Suppressor macrophage treated with lipopolysaccharide for 4 hours (primary cell): ENCODE measurements around the gene LRFN3.
"Not testable (repeated sequence)": the region's sequence is repeated elsewhere in the genome, so short reads cannot be mapped to it uniquely, and the experiment has no call there.

Experiments used
- DNase-seq: peaks from one replicate; pipeline ENCODE4 v3.0.0-alpha.2; 2020

The LRFN3 gene

DNA sequence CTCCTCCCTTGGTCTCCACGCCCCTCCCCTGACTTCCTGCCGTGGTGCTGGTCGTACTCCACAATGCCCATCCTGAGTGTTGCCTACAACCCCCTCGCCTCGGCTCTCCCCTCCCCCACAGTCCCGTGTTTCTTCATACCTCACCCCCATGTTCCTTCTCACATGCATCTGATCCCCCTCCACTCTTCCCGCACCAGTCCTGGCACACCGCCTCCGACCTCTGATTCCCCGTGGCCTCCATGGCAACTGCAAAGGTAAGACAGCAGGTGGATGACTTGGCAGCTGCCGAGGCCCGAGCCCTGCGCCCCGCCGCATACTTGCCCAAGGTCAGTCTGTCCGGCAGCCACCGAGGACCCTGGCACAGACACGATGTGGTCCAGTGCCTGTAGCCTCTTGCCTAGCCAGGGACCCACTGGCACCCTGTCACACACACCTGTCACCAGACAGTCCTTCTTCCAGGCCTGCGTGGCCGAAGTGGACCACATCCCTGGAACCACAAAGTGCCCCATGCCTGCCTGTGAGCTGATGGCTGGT is 42.7 kb downstream of the LRFN3 start:
- DNase-seq: no peak

DNA sequence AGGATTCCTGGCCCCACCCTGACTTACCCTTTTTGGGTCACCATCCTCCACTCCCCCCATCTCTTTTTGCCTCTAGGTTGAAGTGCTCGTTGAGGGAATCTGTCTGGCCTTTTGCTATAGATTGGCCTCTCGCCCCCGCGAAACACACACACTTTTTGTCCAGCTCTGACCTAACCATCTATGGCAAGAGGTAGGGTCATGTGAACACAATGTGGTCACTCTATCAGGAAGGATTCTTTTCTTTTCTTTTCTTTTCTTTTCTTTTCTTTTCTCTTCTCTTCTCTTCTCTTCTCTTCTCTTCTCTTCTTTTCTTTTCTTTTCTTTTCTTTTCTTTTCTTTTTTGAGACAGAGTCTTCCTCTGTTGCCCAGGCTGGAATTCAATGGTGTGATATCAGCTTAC is 44.8 kb downstream of the LRFN3 start:
- not testable (repeated sequence) for DNase-seq

DNA sequence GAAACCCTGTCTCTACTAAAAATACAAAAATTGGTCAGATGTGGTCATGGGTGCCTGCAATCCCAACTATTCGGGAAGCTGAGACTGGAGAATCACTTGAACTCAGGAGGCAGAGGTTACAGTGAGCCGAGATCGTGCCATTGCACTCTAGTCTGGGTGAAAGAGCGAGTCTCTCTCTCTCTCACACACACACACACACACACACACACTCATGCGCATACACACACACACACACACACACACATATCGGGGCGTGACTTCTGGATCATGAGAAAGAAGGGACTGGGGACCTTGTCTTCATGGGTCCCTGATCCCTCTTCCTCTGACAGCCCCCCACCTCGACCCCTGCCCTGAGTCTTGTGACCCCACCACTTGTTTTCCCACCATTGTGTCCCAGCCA is 47.0 kb downstream of the LRFN3 start:
- no peak for DNase-seq

DNA sequence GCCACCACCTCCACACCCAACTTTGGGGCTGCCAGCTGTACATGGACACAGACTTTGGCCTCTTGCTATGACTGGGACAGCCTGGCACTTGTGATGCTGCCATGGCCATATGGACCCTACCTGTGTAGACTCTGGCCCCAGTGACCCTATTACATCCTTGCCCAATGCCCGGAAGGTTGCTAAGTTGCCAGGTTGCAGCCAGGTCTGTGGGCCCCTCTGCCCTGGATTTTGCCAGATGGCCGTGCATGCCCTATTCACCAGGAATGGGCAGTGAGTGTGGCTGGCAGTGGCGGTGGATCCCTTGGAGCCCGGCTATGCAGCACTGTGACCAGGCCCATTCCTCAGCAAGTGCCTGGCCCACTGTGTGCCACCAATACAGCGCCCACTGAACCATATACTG is 49.9 kb downstream of the LRFN3 start:
- no peak for DNase-seq

DNA sequence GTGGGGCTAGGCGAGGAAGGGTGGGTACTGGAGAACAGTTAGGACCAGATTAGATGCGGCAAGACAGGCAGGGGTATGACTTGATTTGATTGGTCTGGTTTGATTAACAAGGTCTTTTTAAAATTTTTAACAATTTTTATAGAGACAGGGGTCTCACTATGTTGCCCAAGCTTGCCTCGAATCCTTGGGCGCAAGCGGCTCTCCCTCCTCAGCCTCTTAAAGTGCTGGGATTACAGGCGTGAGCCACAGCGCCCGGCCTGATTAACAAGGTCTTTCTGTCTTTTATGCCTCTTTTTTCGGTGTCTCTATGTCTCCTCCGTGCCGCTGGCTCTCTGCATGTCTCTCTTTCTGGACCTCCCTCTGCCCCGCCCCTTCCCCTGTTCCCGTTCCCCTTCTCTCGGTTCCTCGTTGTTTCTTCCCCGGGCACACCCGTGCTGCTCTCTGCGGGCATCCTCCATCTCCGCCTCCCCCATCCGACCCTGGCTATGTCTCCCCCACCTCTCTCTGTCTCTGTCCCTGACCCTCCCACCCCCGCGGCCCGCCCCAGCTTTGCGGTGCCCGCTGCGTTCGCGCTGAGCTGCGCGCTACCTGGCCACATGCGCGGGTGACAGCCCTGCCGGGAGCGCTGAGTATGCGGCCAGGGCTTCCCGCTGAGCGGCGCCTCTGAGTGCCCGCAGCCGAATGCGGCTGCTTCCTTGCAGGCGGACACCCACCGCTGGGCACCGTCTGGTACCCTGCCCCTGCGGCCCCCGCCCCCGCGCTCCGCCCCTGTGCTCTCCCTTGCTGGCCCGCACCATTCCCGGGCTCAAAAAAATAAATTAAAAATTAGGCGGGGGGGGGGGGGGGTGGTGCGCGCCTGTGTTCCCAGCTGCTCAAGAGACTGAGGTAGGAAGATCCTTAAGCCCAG is 50.7 kb downstream of the LRFN3 start:
- DNase-seq: peak; percentile 65

DNA sequence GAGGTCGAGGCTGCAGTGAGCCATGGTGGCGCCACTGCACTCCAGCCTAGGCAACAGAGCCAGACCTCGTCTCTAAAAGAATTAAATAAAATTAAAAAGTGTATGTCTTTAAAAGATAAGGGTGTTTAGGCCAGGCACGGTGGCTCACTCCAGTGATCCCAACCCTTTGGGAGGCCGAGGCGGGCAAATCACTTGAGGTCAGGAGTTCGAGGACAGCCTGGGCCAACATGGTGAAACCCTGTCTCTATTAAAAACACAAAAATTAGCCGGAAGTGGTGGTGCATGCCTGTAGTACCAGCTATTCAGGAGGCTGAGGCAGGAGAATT is 51.4 kb downstream of the LRFN3 start:
- DNase-seq: no peak

DNA sequence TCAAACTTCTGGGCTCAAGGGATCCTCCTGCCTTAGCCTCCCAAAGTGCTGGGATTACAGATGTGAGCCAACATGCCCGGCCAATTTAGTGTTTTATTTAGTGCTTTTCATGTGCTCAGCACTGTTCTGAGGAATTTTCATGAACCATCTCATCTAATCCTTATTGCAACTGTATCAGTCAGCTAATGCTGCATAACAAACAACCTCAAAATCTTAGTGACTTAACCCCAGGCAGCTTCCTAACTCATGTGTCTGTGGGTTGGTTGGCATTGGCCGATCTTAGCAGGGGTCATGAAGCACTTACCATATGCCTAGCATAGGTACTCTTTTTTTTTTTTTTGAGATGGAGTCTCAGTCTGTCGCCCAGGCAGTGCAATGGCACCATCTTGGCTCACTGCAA is 52.6 kb downstream of the LRFN3 start:
- no peak for DNase-seq

DNA sequence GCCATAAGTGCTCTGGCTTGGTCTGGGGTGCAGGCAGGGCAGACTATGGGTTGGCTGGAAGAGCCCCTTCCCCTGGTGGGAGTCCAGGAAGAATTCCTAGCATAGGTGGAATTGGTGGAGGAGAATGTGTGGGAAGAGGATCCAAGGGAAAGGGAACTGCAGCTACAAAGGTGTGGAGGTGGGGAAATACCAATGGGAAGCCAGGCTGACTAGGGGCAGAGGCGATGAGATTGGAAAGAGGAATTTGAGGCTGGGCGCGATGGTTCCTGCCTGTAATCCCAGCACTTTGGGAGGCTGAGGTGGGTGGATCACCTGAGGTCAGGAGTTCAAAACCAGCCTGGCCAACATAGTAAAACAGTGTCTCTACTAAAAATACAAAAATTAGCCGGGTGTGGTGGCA is 54.0 kb downstream of the LRFN3 start:
- no peak for DNase-seq

DNA sequence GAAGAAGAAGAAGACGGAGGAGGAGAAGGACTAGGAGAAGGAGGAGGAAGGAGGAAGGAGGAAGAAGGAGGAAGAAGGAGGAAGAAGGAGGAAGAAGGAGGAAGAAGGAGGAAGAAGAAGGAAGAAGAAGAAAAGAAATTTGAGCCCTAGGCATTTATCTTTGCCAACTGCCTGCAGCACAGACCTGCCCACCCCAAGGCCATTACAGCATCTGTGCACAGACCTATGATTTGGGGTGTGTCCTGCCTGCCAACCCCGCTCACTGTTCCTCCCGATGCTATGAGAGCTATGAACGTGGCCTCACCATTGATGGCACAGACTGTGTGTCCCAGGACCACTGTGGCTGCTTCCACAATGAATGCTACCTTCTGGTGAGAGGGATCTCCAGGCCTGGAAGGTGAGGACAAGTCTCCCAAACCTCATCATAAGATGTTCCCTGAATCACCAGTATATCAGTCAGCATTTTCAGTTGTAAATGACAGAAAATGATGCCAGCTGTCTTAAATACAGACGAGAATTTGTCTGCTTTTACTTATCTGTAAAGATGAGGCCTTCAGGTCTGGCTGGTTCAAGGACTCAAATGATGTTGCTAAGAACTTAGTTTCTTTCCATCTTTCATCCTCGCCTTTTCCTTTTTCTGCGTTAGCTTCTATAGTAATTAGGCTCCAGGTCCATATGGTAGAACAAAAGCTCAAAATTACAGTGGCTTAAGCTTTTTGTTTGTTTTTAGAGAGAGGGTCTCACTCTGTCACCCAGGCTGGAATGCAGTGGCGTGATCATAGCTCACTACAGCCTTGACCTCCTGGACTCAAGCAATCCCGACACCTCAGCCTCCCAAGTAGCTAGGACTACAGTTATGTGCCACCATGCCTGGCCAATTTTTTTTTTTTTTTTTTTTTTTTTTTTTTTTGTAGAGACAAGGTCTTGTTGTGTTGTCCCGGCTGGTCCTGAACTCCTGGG is 54.9 kb downstream of the LRFN3 start:
- no peak for DNase-seq

DNA sequence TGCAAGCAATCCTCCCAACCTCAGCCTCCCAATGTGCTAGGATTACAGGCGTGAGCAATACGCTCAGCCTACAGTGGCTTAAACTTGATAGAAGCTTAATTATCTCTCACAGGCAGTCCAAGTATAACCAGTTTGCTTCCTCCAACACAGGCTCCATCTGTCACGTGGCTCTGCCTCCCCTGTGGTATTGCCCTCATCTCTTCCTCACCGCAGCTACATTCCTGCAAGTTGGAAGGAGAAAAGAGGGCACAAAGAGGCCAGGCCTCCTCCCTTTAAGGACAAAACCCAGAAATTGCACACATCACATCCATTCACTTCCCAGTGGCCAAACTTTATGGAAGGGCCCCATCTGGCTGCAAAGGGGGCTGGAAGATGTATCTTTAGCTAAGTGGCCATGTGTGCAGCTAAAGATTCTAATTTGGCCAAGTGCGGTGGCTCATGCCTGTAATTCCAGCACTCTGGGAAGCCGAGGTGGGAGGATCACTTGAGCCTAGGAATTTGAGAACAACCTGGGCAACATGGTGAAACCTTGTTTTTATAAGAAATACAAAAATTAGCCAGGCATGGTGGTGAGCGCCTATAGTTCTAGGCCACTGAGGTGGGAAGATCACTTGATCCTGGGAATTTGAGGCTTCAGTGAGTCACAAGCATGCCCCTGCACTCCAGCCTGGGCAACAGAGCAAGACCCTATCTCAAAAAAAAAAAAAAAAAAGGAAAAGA is 55.7 kb downstream of the LRFN3 start:
- DNase-seq: no peak

DNA sequence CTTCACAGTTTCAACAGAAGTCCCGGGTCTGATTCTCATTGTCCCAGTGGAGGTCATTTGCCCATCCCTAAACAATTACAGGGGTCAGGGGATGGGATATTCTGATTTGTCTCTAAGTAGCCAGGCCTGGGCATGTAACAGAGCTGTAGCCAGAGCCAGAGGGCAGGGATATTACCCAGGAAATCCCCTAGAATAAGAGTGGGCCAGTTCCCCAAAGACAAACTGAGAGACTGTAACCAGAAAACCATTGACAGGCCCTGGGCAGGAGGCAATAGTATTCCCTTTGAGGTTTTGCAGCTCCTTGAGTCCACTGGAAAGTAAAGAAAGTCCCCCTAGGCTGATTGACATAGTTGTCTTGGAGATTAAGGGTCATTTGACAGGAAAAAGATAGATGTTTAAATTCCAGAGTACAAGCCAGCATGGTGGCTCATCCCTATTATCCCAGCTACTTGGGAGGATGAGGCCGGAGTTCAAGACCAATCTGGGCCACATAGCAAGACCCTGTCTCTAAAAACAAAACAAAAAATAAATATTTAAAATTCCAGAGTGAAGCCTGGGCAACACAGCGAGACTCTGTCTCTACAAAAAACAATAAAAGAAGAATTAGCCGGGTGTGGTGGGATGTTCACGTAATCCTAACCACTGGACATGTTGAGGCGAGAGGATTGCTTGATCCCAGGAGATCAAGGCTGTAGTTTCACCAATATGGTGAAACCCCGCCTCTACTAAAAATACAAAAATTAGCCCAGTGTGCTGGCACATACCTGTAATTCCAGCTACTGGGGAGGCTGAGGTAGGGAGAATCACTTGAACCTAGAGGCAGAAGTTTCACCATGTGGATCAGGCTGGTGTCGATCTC is 57.0 kb downstream of the LRFN3 start:
- DNase-seq: peak; percentile 18

DNA sequence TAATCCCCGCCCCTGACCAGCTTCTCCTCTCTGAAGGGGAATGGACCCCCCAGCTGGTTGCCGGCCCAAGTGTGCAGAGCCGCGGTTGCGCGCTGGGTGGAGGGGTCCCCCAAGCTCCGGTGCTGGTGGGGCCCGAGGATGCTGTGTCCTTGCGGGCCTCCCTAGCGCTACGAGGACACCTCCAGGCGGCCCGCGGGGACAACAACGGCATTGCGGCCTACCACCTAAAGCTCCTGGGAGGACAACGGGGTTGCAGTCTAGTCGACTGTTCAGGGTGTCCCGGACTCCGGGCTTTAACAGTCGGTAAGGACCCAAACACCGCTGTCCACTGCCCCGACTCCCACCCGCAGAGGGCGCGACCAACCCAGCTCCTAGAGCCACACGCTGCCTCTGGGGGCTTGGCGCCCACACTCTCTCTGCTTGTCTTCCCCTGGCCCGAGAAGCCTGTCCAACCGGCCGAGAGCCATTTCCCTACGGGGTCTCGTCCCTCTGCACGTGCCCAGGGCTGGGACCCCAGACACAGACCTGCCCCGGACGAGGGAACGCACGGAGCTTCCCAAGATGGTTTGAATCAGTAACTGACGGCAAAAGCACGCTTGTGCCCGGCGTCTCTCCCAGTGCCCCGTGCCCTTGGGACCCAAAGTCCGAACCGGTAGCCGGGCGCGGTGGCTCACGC is 57.9 kb downstream of the LRFN3 start:
- DNase-seq: peak; percentile 9
